ENCODE results near the gene CSE1L.
"Not testable (repeated sequence)": the region's sequence is repeated elsewhere in the genome, so short reads cannot be mapped to it uniquely, and the experiment has no call there.

Gene CSE1L

DNA sequence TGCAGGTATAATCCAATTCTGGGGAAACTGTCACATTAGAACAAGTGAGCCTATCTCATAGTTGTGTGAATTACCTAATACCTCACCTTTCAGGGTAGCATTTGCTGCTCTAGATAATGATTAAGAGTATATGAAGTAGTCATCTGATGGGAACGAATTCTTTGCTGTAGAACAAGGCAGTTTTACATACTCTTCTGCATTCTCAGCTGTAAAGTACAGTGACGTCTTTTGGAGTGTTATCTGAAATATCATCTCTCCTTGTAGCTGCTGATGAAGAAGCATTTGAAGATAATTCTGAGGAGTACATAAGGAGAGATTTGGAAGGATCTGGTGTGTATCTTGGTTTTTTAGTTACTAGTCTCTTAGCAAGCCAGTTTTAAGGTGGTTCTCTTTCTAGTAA, 28.4 kb downstream of the CSE1L start:
- Histone ChIP-seq H2AK5ac (ENCODE audit: low read length, severe bottlenecking) (no peak overlapping the region), H3K27ac (ENCODE audit: low read length, poor library complexity, severe bottlenecking) (no peak overlapping the region), H3K18ac (ENCODE audit: low read depth in 1 of 2, low read length in 2 of 2) (no peak overlapping the region), H4K91ac (ENCODE audit: low read length) (no peak overlapping the region), H3K79me1 (replicated peaks; ENCODE audit: low read length, poor library complexity, severe bottlenecking) (peaks cover 16% of the 10 kb centered on the region), H3K4me3 (ENCODE audit: insufficient read depth in 1 of 2, low read depth in 1 of 2, low read length in 2 of 2) (no peak overlapping the region), H2AFZ (ENCODE audit: low read depth, low read length) (no peak overlapping the region), H3K27me3 (ENCODE audit: control insufficient read depth in 1 of 2, insufficient read depth in 1 of 2, low read length in 2 of 2) (no peaks in the 10 kb centered on the region), H2BK15ac (ENCODE audit: low read depth, poor library complexity, severe bottlenecking) (no peak overlapping the region), H2BK12ac (ENCODE audit: low read length in 2 of 2) (no peak overlapping the region), H3K14ac (ENCODE audit: low read length in 2 of 2) (no peak overlapping the region), H3K9ac (ENCODE audit: low read length) (no peak overlapping the region), H3K9me3 (ENCODE audit: control insufficient read depth, low read length) (no peaks in the 10 kb centered on the region), H3K36me3 (ENCODE audit: control insufficient read depth in 1 of 2, insufficient read depth in 2 of 2, low read depth in 1 of 2, low read length in 2 of 2) (peaks cover 26 to 90% of the 10 kb centered on the region in 2 experiments), H3K23ac (ENCODE audit: low read length in 2 of 2) (no peak overlapping the region), H2BK5ac (ENCODE audit: low read depth, low read length, poor library complexity, severe bottlenecking) (no peak overlapping the region), H3K4me2 (ENCODE audit: low read length, poor library complexity, severe bottlenecking) (no peak overlapping the region), H4K8ac (ENCODE audit: low read length) (no peak overlapping the region), H2BK120ac (ENCODE audit: low read depth, low read length) (no peak overlapping the region), H3K4ac (ENCODE audit: low read depth in 1 of 2, low read length in 2 of 2) (no peak overlapping the region), H3K4me1 (ENCODE audit: control insufficient read depth, insufficient read depth, low read depth, low read length) (peaks cover 3% of the 10 kb centered on the region)
- no peak for DNase-seq
- WGBS, result over 99% methylated on average over 2 of the region's 2 CpGs

DNA sequence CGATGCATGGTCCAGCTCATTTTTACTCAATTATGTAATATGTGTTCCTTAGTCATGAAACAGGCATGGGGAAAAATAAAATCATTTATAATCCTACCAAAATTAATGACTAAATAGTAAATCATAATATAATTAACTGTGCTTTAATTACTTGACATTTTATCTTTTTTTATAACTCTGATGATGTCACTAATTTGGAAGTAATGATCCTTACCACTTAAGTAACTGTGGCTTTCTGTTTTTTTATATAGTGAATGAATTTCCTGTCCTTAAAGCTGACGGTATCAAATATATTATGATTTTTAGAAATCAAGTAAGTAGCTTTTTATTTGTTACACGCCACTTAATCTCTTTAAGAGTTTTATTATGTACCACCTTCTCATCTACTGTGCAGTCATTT, 32.2 kb downstream of the CSE1L start:
- H3K27me3 ChIP-seq (ENCODE audit: control insufficient read depth in 1 of 2, insufficient read depth in 1 of 2, low read length in 2 of 2), result no peaks in the 10 kb centered on the region
- H2AFZ ChIP-seq (ENCODE audit: low read depth, low read length), result no peak overlapping the region
- no peak for DNase-seq
- no peak overlapping the region for H2AK5ac ChIP-seq (ENCODE audit: low read length, severe bottlenecking)
- H3K9me3 ChIP-seq (ENCODE audit: control insufficient read depth, low read length), result no peaks in the 10 kb centered on the region
- H3K9ac ChIP-seq (ENCODE audit: low read length), result no peak overlapping the region
- no peak overlapping the region for H2BK12ac ChIP-seq (ENCODE audit: low read length in 2 of 2)
- H2BK5ac ChIP-seq (ENCODE audit: low read depth, low read length, poor library complexity, severe bottlenecking), result no peak overlapping the region
- H3K27ac ChIP-seq (ENCODE audit: low read length, poor library complexity, severe bottlenecking), result no peak overlapping the region
- H3K14ac ChIP-seq (ENCODE audit: low read length in 2 of 2), result no peak overlapping the region
- H3K4me2 ChIP-seq (ENCODE audit: low read length, poor library complexity, severe bottlenecking), result no peak overlapping the region
- no peak overlapping the region for H3K4me3 ChIP-seq (ENCODE audit: insufficient read depth in 1 of 2, low read depth in 1 of 2, low read length in 2 of 2)
- no peak overlapping the region for H3K4ac ChIP-seq (ENCODE audit: low read depth in 1 of 2, low read length in 2 of 2)
- no peak overlapping the region for H4K8ac ChIP-seq (ENCODE audit: low read length)
- H3K23ac ChIP-seq (ENCODE audit: low read length in 2 of 2), result no peak overlapping the region
- no peak overlapping the region for H3K18ac ChIP-seq (ENCODE audit: low read depth in 1 of 2, low read length in 2 of 2)
- no peak overlapping the region for H4K91ac ChIP-seq (ENCODE audit: low read length)
- H2BK15ac ChIP-seq (ENCODE audit: low read depth, poor library complexity, severe bottlenecking), result no peak overlapping the region
- peaks cover 21% of the 10 kb centered on the region for H3K79me1 ChIP-seq (replicated peaks; ENCODE audit: low read length, poor library complexity, severe bottlenecking)
- no peak overlapping the region for H2BK120ac ChIP-seq (ENCODE audit: low read depth, low read length)
- 100% methylated on average over 1 of the region's 3 CpGs for WGBS
- H3K4me1 ChIP-seq (ENCODE audit: control insufficient read depth, insufficient read depth, low read depth, low read length), result peaks cover 3% of the 10 kb centered on the region
- peaks cover 35 to 92% of the 10 kb centered on the region in 2 experiments for H3K36me3 ChIP-seq (ENCODE audit: control insufficient read depth in 1 of 2, insufficient read depth in 2 of 2, low read depth in 1 of 2, low read length in 2 of 2)

DNA sequence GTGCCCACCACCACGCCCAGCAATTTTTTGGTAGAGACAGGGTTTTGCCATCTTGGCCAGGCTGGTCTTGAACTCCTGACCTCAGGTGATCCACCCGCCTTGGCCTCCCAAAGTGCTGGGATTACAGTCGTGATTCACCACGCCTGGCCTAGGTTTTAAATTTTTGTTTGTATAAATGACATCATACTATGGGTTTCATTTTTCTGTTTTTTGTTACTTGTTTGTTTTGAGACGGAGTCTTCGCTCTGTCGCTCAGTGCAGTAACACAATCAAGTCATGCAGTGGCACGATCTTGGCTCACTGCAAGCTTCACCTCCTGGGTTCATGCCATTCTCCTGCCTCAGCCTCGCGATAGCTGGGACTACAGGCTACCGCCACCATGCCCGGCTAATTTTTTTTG, 36.2 kb downstream of the CSE1L start:
- H3K14ac ChIP-seq (ENCODE audit: low read length in 2 of 2); H2BK15ac ChIP-seq (ENCODE audit: low read depth, poor library complexity, severe bottlenecking); H2BK12ac ChIP-seq (ENCODE audit: low read length in 2 of 2); H3K9ac ChIP-seq (ENCODE audit: low read length); H3K18ac ChIP-seq (ENCODE audit: low read depth in 1 of 2, low read length in 2 of 2); H3K27me3 ChIP-seq (ENCODE audit: control insufficient read depth in 1 of 2, insufficient read depth in 1 of 2, low read length in 2 of 2); H3K9me3 ChIP-seq (ENCODE audit: control insufficient read depth, low read length); H3K4me3 ChIP-seq (ENCODE audit: insufficient read depth in 1 of 2, low read depth in 1 of 2, low read length in 2 of 2); H3K23ac ChIP-seq (ENCODE audit: low read length in 2 of 2); DNase-seq; H3K4ac ChIP-seq (ENCODE audit: low read depth in 1 of 2, low read length in 2 of 2); H2BK5ac ChIP-seq (ENCODE audit: low read depth, low read length, poor library complexity, severe bottlenecking); H3K4me1 ChIP-seq (ENCODE audit: control insufficient read depth, insufficient read depth, low read depth, low read length); H2AK5ac ChIP-seq (ENCODE audit: low read length, severe bottlenecking); H2BK120ac ChIP-seq (ENCODE audit: low read depth, low read length); H3K27ac ChIP-seq (ENCODE audit: low read length, poor library complexity, severe bottlenecking); H4K8ac ChIP-seq (ENCODE audit: low read length); H4K91ac ChIP-seq (ENCODE audit: low read length); H3K4me2 ChIP-seq (ENCODE audit: low read length, poor library complexity, severe bottlenecking); H2AFZ ChIP-seq (ENCODE audit: low read depth, low read length): not testable (repeated sequence)
- 96% methylated on average over 12 of the region's 12 CpGs for WGBS
- Histone ChIP-seq H3K79me1 (replicated peaks; ENCODE audit: low read length, poor library complexity, severe bottlenecking) (peaks cover 26% of the 10 kb centered on the region), H3K36me3 (ENCODE audit: control insufficient read depth in 1 of 2, insufficient read depth in 2 of 2, low read depth in 1 of 2, low read length in 2 of 2) (peaks cover 35 to 89% of the 10 kb centered on the region in 2 experiments)

DNA sequence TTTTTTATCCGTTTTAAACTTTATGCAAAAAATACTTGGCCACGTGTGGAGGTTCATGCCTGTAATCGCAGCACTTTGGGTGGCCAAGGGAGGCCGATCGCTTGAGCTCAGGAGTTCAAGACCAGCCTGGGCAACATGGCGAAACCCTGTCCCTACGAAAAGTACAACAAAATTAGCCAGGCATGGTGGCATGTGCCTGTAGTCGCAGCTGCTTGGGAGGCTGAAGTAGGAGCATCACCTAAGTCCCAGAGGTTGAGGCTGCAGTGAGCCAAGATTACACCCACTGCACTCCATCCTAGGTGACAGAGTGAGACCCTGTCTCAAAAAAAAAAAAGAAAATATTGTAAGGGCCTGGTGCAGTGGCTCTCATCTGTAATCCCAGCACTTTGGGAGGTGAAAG, 45.0 kb downstream of the CSE1L start:
- Histone ChIP-seq H3K4me3 (ENCODE audit: insufficient read depth in 1 of 2, low read depth in 1 of 2, low read length in 2 of 2) (no peak overlapping the region), H3K79me1 (replicated peaks; ENCODE audit: low read length, poor library complexity, severe bottlenecking) (peaks cover 13% of the 10 kb centered on the region), H2BK120ac (ENCODE audit: low read depth, low read length) (no peak overlapping the region), H4K91ac (ENCODE audit: low read length) (no peak overlapping the region), H3K27me3 (ENCODE audit: control insufficient read depth in 1 of 2, insufficient read depth in 1 of 2, low read length in 2 of 2) (no peaks in the 10 kb centered on the region), H3K18ac (ENCODE audit: low read depth in 1 of 2, low read length in 2 of 2) (no peak overlapping the region), H2AK5ac (ENCODE audit: low read length, severe bottlenecking) (no peak overlapping the region), H3K36me3 (ENCODE audit: control insufficient read depth in 1 of 2, insufficient read depth in 2 of 2, low read depth in 1 of 2, low read length in 2 of 2) (peaks cover 28 to 91% of the 10 kb centered on the region in 2 experiments), H2BK15ac (ENCODE audit: low read depth, poor library complexity, severe bottlenecking) (no peak overlapping the region), H2BK12ac (ENCODE audit: low read length in 2 of 2) (no peak overlapping the region), H3K9ac (ENCODE audit: low read length) (no peak overlapping the region), H3K23ac (ENCODE audit: low read length in 2 of 2) (no peak overlapping the region), H2AFZ (ENCODE audit: low read depth, low read length) (no peak overlapping the region), H3K14ac (ENCODE audit: low read length in 2 of 2) (no peak overlapping the region), H4K8ac (ENCODE audit: low read length) (no peak overlapping the region), H2BK5ac (ENCODE audit: low read depth, low read length, poor library complexity, severe bottlenecking) (no peak overlapping the region), H3K4me1 (ENCODE audit: control insufficient read depth, insufficient read depth, low read depth, low read length) (peaks cover 2% of the 10 kb centered on the region), H3K4ac (ENCODE audit: low read depth in 1 of 2, low read length in 2 of 2) (no peak overlapping the region), H3K27ac (ENCODE audit: low read length, poor library complexity, severe bottlenecking) (no peak overlapping the region), H3K9me3 (ENCODE audit: control insufficient read depth, low read length) (no peaks in the 10 kb centered on the region), H3K4me2 (ENCODE audit: low read length, poor library complexity, severe bottlenecking) (no peak overlapping the region)
- DNase-seq, result no peak
- over 99% methylated on average over 8 of the region's 8 CpGs for WGBS
